DMS 273 treated with DMSO at 0.1 percent for 48 hours (cell line): ENCODE measurements around the gene UMAD1.

Experiments
- DNase-seq: peaks from one replicate; lab custom pipeline; 2025; lab: John Stamatoyannopoulos, UW

The UMAD1 gene

GRCh38 chr7:7764520-7765396 lies 124.2 kb downstream of the UMAD1 start:
- DNase-seq, result peak; percentile 52

- no peak for DNase-seq
Measured at GRCh38 chr7:7765422-7765821, 124.9 kb downstream of the UMAD1 start.

- no peak for DNase-seq
Measured at GRCh38 chr7:7766671-7767070, 126.1 kb downstream of the UMAD1 start.

- peak; percentile 40 for DNase-seq
Measured at GRCh38 chr7:7768977-7769709, 128.6 kb downstream of the UMAD1 start.

GRCh38 chr7:7769710-7770627 lies 129.4 kb downstream of the UMAD1 start:
- DNase-seq, result no peak

DNA sequence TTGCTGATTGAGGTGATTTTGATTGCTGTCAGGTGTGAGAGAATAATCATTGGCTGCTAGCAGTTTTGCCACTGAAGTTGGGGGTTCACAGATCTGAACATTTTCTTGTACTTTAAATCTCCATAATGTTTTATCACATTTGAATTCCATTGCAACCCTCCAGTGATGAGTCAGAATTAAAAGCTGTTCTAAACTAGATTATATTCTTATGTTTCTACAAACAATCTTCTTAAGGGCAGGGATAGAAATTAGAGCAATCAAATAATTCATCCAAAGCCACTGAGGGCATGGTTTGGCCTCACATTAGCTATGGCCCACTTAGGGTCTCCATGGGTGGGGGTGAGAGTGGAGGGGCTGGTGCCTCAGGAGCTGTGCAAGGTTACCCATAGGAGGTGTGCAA lies 130.9 kb downstream of the UMAD1 start:
- no peak for DNase-seq

GRCh38 chr7:7772397-7772821 lies 131.9 kb downstream of the UMAD1 start:
- DNase-seq, result peak; percentile 90

- no peak for DNase-seq
Measured at GRCh38 chr7:7773334-7774309, 133.1 kb downstream of the UMAD1 start.

- DNase-seq, result no peak
Measured at GRCh38 chr7:7779888-7780287, 139.3 kb downstream of the UMAD1 start.

- no peak for DNase-seq
Measured at GRCh38 chr7:7783001-7783400, 142.4 kb downstream of the UMAD1 start.

DNA sequence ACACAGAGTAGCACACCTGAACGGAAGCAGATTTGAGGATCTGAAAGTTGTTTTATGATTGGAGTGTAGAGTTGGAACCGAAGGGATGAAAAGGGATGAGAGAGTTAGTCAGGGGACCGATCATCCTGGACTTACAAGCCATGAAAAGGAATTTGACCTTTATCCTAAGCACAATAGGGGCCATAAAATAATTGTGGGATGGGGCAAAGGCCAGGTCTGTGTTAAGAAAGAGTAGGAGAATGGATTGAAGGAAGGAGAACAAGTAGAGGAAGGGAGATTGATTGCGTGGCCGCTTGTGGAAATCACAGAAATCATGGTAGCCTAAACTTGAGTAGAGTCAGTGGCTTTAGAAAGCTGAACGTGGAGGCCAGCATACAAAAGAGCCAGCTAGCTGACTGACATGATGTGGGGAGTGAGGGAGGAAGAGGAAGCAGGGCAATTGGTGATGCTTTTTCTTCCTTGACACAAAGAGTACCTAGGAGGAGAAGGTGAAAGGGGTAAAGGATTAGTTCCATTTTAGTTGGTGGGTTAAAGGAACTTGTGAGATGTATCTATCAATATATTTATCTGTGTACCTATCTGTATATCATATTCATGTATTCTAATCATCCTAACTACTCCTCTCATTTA lies 144.9 kb downstream of the UMAD1 start:
- DNase-seq, result no peak

DNA sequence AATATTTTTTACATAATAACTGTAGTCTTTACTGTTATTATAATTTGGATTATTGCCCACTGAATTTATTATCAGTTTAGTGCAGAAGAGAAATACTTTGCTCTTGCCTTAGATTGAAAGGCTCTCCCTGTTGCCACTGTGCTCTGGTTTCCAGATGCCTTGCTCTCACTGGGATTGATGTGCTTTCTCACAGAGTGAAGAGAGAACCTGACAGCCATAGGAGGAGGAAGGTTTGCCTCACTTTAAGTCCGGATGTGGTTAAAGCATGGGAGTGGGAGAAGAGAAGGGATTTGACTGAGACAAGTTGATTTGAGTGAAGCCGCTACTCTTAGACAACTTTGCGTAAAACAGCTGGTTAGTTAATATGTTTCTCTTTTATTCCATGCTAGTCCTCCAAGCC lies 146.0 kb downstream of the UMAD1 start:
- DNase-seq, result no peak

GRCh38 chr7:7789551-7789988 lies 149.0 kb downstream of the UMAD1 start:
- no peak for DNase-seq

DNA sequence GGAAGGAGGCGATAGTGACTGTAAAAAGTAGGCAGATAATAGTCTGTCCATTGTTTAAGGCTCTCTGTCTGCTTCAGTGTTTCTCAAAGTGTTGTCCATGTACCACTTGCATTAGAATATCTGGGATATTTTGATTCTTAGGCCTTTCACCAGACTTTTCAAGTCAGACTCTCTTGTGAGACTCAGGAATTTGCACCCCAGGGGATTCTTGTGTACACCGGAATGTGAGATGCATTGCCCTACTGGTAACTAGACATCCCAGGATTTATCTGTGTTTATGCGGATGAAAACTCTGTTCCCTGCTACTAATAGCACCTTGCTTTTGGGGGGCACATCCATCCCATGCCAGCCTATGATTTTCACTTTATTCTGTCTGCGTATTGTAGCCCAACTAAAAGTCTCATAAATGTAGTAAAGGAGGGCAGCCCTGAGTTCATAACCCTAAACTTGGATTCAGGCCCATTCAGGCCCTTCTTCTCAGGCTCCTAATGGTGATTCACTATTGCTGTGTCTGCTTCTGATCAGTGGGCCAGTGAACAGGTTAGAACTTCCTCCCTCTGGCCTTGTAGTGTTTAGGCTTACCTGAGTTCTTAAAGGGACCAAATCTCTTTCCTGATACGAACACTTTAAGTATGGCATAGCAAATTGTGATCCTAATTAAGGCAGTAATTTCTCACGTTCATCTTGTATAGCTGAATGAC lies 149.6 kb downstream of the UMAD1 start:
- no peak for DNase-seq

GRCh38 chr7:7791523-7791922 lies 151.0 kb downstream of the UMAD1 start:
- no peak for DNase-seq

GRCh38 chr7:7792056-7792455 lies 151.5 kb downstream of the UMAD1 start:
- no peak for DNase-seq

DNA sequence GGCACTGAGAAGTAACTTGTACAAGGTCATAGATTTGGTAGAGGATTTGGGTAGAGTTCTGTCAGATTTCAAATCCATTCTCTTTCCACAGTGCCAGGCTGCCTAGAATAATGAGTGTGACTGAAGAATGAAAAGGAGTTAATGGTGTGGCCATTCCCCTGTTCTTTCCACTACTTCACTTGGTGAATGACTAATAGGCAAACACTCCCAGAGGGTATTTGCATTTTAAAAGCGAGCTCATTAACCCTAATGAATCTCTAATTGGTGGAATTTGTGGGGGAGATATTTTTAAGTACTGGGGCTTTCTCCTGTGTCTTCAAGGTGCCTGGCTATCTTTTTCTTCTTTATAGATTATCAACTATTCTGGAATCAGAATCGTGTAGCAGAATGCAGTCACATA lies 152.7 kb downstream of the UMAD1 start:
- no peak for DNase-seq

GRCh38 chr7:7793921-7794320 lies 153.4 kb downstream of the UMAD1 start:
- no peak for DNase-seq

- DNase-seq, result no peak
Measured at GRCh38 chr7:7795203-7795602, 154.7 kb downstream of the UMAD1 start.

DNA sequence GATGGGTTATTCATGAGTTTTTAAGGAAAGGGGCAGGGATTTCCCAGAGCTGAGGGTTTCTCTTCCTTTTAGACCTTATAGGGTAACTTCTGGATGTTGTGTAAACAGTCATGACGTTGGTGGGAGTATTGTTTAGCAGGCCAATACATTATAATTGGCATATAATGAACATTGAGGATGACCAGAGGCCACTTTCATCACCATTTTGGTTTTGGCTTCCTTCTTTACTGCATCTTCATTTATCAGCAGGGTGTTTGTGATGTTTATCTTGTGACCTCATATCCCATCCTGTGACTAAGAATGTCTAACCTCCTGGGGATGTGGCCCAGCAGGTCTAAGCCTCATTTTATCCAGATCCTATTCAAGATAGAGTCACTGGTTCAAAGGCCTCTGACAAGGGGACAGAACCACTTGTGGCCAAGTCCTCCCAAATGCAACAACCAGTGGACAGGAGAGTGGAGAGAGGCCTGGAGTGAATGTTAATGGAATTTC lies 155.1 kb downstream of the UMAD1 start:
- DNase-seq, result no peak
